A673 (cell line): ENCODE results near the gene CIT. TPM values are rescaled to one million over a fixed set of nuclear protein-coding genes. Genes with fewer than 3 reads are reported as not detected.
"Not testable (repeated sequence)": the region's sequence is repeated elsewhere in the genome, so short reads cannot be mapped to it uniquely, and the experiment has no call there.

ENCODE experiments used
- BruUV-seq: library from RNA; stranded (reverse); fragments of 400-500 nt; replicated peaks from 2 replicates; lab custom pipeline; 2021; lab: Mats Ljungman, UMichigan
- CTCF ChIA-PET: fragments of 300-600 bp; sonication (Branson Sonifier 250); formaldehyde crosslinking; loops from one replicate; lab custom pipeline; 2022; ENCODE audit warnings: antibody characterized with exemption; lab: Charles Lee
- POLR2A ChIA-PET: fragments of 300-600 bp; sonication (Branson Sonifier 250); formaldehyde crosslinking; loops from one replicate; lab custom pipeline; 2022; ENCODE audit warnings: antibody characterized with exemption; ENCODE audit not compliant: low non-redundant PET; lab: Charles Lee
- DNase-seq: peaks from one replicate; pipeline ENCODE4 v3.0.0-alpha.2; 2015; ENCODE audit warnings: low spot score
- H3K27ac ChIP-seq: fragments of 200-600 bp; sonication (generic); 2 replicates; pipeline ENCODE4 v1.5.1; 2016; ENCODE audit warnings: mixed run types, low read depth, mild to moderate bottlenecking, mixed read lengths, antibody characterized with exemption, low read length; ENCODE audit not compliant: poor library complexity, severe bottlenecking
- H3K27me3 ChIP-seq: fragments of 200-600 bp; sonication (generic); replicated peaks from 2 replicates; pipeline ENCODE4 v1.6.1; 2017; ENCODE audit warnings: mixed run types, low read depth, mild to moderate bottlenecking, mixed read lengths, antibody characterized with exemption, low read length; ENCODE audit not compliant: insufficient read depth, poor library complexity
- H3K36me3 ChIP-seq: fragments of 200-600 bp; sonication (generic); 2 replicates; pipeline ENCODE4 v1.6.1; 2016; ENCODE audit warnings: mixed run types, mild to moderate bottlenecking, mixed read lengths, antibody characterized with exemption, low read length; ENCODE audit not compliant: insufficient read depth, poor library complexity, severe bottlenecking
- H3K4me1 ChIP-seq: fragments of 200-600 bp; sonication (generic); 2 replicates; pipeline ENCODE4 v1.6.1; 2017; ENCODE audit warnings: mixed run types, mild to moderate bottlenecking, mixed read lengths, antibody characterized with exemption, low read length; ENCODE audit not compliant: insufficient read depth, poor library complexity, severe bottlenecking
- H3K4me3 ChIP-seq: fragments of 200-600 bp; sonication (generic); 2 replicates; pipeline ENCODE4 v1.5.1; 2016; ENCODE audit warnings: low read depth, mixed run types, mild to moderate bottlenecking, mixed read lengths, low read length; ENCODE audit not compliant: poor library complexity, severe bottlenecking
- H3K9me3 ChIP-seq: fragments of 200-600 bp; sonication (generic); 2 replicates; pipeline ENCODE4 v1.6.1; 2016; ENCODE audit warnings: mixed run types, low read depth, mild to moderate bottlenecking, mixed read lengths, antibody characterized with exemption, low read length; ENCODE audit not compliant: poor library complexity, severe bottlenecking
- CTCF ChIP-seq: fragments of 300-800, 200-600 bp; sonication (generic); conservative IDR thresholded peaks from 2 replicates; pipeline ENCODE4 v1.5.1; 2017; ENCODE audit warnings: low read depth, mild to moderate bottlenecking, antibody characterized with exemption, low read length, moderate library complexity, mixed read lengths
- EZH2 ChIP-seq: fragments of 200-600 bp; sonication (generic); IDR thresholded peaks from 2 replicates; pipeline ENCODE4 v1.6.1; 2017; ENCODE audit warnings: borderline replicate concordance, low read depth, mild to moderate bottlenecking, mixed read lengths, antibody characterized with exemption, low read length; ENCODE audit not compliant: poor library complexity, severe bottlenecking
- intact Hi-C: fragments of 100-400 bp; cut with micrococcal nuclease; formaldehyde crosslinking; loops from one replicate; pipeline ENCODE4 v1.10.0; 2022; ENCODE audit not compliant: unreplicated experiment
- total RNA-seq: library from RNA; stranded (reverse); gene quantifications from 2 replicates; pipeline ENCODE4 v1.2.3, GENCODE V29; 2021

Gene CIT
- total RNA-seq, 1 experiment from 2014 or later, result 62.4 TPM

- Histone ChIP-seq H3K36me3 (no peaks in the 10 kb centered on the region), H3K4me3 (no peak overlapping the region), H3K4me1 (no peaks in the 10 kb centered on the region), H3K27ac (no peak overlapping the region), H3K9me3 (no peaks in the 10 kb centered on the region), H3K27me3 (no peaks in the 10 kb centered on the region)
- intact Hi-C loops, result loop anchor here (5.0 kb wide), 2 partner anchors 99 to 204 kb away; no protein-coding TSS in a partner anchor
- DNase-seq, result no peak
- no TSS peak for BruUV-seq
- CTCF ChIA-PET, result interaction anchor here (2.0 kb wide), 1 partner anchor 207 kb away, joined by 4 read pairs; no protein-coding TSS in a partner anchor
- POLR2A ChIA-PET, result no interaction called here
- TF ChIP-seq EZH2 (no peak), CTCF (no peak)
Measured at GRCh38 chr12:119901670-119902069, 24.6 kb upstream of the CIT start.

- intact Hi-C loops, result no loop called here
- POLR2A ChIA-PET, result no interaction called here
Measured at GRCh38 chr12:119894916-119895315, 17.8 kb upstream of the CIT start.

GRCh38 chr12:119892611-119893010 lies 15.5 kb upstream of the CIT start:
- BruUV-seq, intact Hi-C loops, POLR2A ChIA-PET: not testable (repeated sequence)

More at GRCh38 chr12:119894916-119895315, 17.8 kb upstream of the CIT start:
- no peak for TF ChIP-seq CTCF
- TF ChIP-seq EZH2, result no peak
- no peaks in the 10 kb centered on the region for H3K4me1 ChIP-seq
- no TSS peak for BruUV-seq
- no peaks in the 10 kb centered on the region for H3K36me3 ChIP-seq
- H3K27me3 ChIP-seq, result no peaks in the 10 kb centered on the region
- CTCF ChIA-PET, result no interaction called here
- H3K4me3 ChIP-seq, result no peak overlapping the region
- no peaks in the 10 kb centered on the region for H3K9me3 ChIP-seq
- DNase-seq, result no peak
- no peak overlapping the region for H3K27ac ChIP-seq

GRCh38 chr12:119885549-119885948 lies 8.4 kb upstream of the CIT start:
- H3K4me3 ChIP-seq, result no peak overlapping the region
- H3K27me3 ChIP-seq, result no peaks in the 10 kb centered on the region
- no peaks in the 10 kb centered on the region for H3K36me3 ChIP-seq
- H3K4me1 ChIP-seq, result no peaks in the 10 kb centered on the region
- no peaks in the 10 kb centered on the region for H3K9me3 ChIP-seq
- CTCF ChIA-PET, result no interaction called here
- DNase-seq, result no peak
- POLR2A ChIA-PET, result no interaction called here
- no peak for TF ChIP-seq CTCF
- TF ChIP-seq EZH2, result no peak
- no peak overlapping the region for H3K27ac ChIP-seq
- BruUV-seq, result no TSS peak
- intact Hi-C loops, result no loop called here

More at GRCh38 chr12:119892611-119893010, 15.5 kb upstream of the CIT start:
- H3K9me3 ChIP-seq, DNase-seq, H3K27ac ChIP-seq, H3K4me1 ChIP-seq, H3K36me3 ChIP-seq, H3K4me3 ChIP-seq, H3K27me3 ChIP-seq, CTCF ChIA-PET: not testable (repeated sequence)

- DNase-seq, intact Hi-C loops, H3K9me3 ChIP-seq, POLR2A ChIA-PET, CTCF ChIA-PET, H3K4me3 ChIP-seq, H3K27ac ChIP-seq, H3K27me3 ChIP-seq, H3K36me3 ChIP-seq, H3K4me1 ChIP-seq, BruUV-seq: not testable (repeated sequence)
Measured at GRCh38 chr12:119883791-119884190, 6.7 kb upstream of the CIT start.
